SU-DHL-6 (cell line): ENCODE measurements around the gene PTGDS.

Experiments used
- EZH2phosphoT487 ChIP-seq: fragments of 200-600 bp; sonication (generic), shearing (Covaris generic); conservative IDR thresholded peaks from 2 replicates; pipeline ENCODE4 v1.6.1; 2018; ENCODE audit warnings: mild to moderate bottlenecking, antibody characterized with exemption, low read length, moderate library complexity, mixed read lengths
- TF ChIP-seq, protein P1 (sequence below): fragments of 200-600 bp; sonication (generic); IDR thresholded peaks from one replicate; pipeline ENCODE4 v1.5.1; 2017; ENCODE audit warnings: antibody characterized with exemption, mild to moderate bottlenecking, low read length, moderate library complexity; ENCODE audit not compliant: insufficient read depth, poor library complexity, severe bottlenecking

DNA sequence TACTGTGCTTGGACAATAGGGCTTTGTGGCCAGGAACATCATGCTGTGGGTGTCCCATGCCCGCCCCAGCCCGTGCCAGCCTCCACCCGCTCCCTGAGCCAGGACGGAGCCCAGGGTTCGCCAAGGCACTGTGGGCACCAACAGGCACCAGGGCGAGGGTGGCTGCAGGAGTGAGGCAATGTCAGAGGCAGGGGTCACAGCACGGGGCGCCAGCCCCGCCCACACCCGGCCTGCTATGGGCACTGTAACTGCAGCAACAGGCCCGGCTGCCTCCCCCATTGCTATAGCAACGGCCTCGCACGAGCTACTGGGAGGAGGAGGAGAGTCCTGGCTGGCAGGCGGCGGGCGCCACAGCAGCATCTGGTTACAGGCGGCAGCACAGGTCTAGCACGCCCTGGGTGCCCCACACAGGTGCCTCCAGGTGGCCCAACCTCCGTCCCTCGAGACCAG lies 48.2 kb downstream of the PTGDS start:
- TF ChIP-seq, protein P1, sequence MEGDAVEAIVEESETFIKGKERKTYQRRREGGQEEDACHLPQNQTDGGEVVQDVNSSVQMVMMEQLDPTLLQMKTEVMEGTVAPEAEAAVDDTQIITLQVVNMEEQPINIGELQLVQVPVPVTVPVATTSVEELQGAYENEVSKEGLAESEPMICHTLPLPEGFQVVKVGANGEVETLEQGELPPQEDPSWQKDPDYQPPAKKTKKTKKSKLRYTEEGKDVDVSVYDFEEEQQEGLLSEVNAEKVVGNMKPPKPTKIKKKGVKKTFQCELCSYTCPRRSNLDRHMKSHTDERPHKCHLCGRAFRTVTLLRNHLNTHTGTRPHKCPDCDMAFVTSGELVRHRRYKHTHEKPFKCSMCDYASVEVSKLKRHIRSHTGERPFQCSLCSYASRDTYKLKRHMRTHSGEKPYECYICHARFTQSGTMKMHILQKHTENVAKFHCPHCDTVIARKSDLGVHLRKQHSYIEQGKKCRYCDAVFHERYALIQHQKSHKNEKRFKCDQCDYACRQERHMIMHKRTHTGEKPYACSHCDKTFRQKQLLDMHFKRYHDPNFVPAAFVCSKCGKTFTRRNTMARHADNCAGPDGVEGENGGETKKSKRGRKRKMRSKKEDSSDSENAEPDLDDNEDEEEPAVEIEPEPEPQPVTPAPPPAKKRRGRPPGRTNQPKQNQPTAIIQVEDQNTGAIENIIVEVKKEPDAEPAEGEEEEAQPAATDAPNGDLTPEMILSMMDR = no peak
- TF ChIP-seq EZH2phosphoT487 = no peak
